GM21528 (cell line): ENCODE measurements around the gene DLGAP1.
"Not testable (repeated sequence)": the region's sequence is repeated elsewhere in the genome, so short reads cannot be mapped to it uniquely, and the experiment has no call there.

Experiments used
- ATAC-seq: cut with Tn5 transposase; IDR thresholded peaks from one replicate; pipeline ENCODE4 v1.9.1; 2021; ENCODE audit warnings: mild to moderate bottlenecking, moderate library complexity; ENCODE audit not compliant: unreplicated experiment, low FRiP score

DLGAP1 gene

DNA sequence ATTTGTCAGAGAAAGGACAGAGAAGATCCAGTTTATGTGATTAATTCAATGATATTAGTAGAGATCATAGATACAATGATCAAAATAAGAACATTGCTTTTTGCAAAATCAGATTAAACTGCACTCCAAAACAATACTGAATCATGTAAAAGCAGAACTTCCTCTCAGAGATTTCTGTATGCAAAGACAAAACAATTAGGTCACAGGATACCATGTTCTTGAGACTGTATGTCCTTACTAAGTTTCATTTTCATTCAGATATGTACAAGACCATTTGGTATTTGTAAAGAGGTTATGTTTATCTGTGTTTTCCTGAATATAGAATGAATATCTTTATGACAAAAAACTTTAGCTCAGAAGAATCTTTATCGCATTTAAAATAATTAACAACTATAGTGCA lies 161.8 kb downstream of the DLGAP1 start:
- ATAC-seq, result no peak

GRCh38 chr18:4292696-4293095 lies 162.4 kb downstream of the DLGAP1 start:
- no peak for ATAC-seq

GRCh38 chr18:4287340-4287739 lies 167.8 kb downstream of the DLGAP1 start:
- not testable (repeated sequence) for ATAC-seq

GRCh38 chr18:4286256-4286655 lies 168.9 kb downstream of the DLGAP1 start:
- no peak for ATAC-seq

DNA sequence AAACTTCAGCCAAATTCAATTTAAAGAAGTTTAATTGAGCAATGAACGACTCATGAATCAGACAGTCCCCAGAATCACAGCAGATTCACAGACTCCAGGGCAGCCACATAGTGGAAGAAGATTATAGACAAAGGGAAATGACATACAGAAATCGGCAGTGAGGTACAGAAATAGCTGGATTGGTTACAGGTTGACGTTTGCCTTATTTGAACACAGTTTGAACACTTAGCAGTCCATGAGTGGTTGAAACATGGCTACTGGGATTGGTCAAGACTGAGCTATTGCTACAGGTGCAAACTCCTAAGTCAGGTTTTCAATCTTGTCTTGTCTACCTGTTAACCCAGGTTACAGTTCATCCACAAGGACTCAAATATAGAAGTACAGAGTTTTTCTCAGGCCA lies 169.6 kb downstream of the DLGAP1 start:
- ATAC-seq, result no peak

DNA sequence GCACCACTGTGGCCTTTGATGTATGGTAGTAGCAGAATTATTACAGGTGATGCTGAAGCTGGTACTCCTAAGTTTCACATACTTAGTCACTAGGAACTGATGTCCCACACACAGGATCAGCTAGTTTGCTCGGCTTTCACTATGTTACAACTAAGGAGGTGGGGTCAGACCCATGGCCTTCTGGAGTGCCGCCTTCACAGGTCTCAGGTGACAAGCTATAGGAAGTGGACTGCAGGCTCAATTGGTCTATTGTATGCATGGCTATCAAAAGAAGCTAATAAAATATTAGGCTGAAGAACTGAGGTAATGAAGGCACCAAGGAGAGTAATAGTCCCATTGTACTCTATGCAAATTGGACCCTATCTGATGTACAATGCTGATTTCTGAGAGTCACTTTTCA lies 170.6 kb downstream of the DLGAP1 start:
- ATAC-seq, result no peak

DNA sequence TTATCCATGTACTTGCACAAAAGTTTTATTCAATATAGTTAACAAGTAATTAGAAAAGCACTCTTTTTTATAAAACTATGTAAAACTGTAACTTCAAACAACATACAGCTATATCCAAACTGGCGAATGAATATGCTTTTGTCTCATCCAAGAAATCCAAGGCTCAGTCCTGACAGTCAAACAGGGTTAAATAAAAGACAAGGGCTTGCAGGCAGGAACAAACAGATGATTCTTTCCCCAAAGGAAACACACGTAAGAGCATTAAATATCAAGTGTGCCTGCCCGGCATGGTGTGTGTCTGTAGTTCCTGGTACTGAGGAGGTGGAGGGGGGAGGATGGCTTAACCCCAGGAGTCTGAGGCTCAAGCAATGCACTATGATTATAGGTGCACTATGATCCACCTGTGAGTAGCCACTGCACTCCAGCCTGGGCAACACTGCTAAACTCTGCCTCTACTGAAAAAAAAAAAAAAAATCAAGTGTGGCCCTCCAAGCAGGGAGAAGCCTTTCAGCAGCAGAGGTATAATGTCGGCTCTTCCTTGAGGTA lies 171.3 kb downstream of the DLGAP1 start:
- no peak for ATAC-seq

GRCh38 chr18:4282954-4283353 lies 172.2 kb downstream of the DLGAP1 start:
- no peak for ATAC-seq

- ATAC-seq, result no peak
Measured at GRCh38 chr18:4276953-4277585, 178.0 kb downstream of the DLGAP1 start.

DNA sequence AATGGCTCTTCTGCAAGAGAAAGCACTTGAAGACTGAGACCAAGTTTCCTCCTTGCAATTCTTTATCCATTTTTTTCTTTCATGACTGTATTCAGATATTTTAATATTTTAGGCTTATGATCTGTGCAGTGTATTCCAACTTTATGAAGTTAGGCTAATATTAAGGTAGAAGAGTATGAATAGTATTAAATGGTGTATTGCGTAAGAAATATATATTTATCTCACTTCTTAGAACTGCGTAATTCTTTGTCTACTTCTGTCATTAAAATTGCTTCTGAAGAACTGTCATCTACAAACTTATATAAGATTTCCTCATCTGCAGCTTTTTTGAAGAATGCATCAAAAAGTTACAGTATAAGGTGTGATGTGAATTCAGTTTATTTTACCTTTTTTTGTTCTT lies 183.2 kb downstream of the DLGAP1 start:
- no peak for ATAC-seq

DNA sequence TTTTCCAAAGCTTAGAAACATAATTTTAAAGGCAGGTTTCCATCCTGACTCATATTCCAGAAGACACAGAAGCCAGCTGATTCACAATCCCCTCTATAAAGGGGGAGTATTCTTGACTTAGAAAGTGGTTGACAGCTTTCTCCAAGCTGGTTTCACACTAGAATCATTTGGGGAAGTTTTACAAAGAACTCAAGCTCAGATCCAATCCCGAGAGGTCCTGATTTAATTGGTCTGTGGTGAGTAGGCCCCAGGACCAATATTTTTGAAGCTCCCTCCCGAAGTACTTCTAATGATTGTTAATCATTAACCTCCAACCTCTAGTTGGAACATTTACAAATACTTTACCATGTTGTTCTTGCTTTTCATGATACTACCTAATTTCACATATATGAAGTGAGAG lies 184.1 kb downstream of the DLGAP1 start:
- ATAC-seq, result no peak

- ATAC-seq, result no peak
Measured at GRCh38 chr18:4270016-4270415, 185.1 kb downstream of the DLGAP1 start.

DNA sequence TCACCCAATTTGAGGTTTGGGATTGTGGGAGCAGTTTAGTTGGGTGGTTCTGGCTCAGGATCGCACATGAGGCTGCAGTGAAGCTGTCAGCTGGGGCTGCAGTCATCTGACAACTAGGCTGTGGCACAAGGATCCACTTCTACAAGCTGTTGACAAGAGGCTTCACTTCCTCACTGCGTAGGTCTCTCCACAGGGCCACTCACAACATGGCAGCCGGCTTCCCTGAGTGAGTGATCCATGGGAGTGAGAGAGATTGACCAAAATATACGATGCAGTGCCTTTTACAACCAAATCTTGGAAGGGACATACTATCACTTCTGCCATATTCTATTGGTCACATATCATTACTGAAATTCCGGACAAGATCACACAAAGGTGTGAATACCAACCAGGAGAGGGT lies 187.5 kb downstream of the DLGAP1 start:
- no peak for ATAC-seq

DNA sequence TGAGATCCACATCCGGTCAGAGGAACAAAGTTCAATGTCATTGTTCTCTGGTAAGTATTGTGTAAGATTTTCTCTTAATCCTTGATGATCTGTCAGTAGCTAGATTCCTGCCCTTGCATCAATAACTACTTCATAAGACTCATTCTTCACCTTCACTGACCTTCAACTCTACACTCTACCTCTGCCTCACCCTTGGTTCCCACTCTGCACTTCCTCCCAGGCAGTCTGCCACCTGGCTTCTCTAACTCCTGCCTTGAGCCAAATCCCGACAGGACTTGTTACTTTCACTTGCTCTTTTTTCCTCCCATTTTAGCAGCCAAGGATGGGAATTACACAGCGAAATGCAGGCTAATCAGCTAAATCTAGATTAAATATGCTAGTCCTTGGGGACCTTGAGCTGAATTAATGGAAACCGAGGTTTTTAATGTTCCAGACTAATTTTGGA lies 190.7 kb downstream of the DLGAP1 start:
- no peak for ATAC-seq

DNA sequence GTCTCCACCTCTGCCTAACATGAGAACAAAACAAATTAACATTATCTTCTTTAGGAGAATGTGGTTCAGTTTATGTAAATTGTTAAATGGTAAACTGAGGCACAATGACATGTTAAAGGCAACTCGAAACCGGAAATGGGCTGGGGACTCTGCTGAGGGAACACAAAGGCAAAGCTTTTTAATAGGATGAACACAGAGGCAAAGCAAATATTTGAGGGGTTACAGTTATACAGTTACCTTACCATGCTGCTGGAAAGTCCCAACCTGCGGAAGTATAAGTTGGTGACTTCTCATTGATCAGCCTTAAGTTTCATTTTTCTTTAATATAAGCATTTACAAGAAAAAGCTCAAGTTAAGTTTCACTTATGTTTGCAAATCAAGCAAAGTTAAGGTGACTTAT lies 195.0 kb downstream of the DLGAP1 start:
- no peak for ATAC-seq

GRCh38 chr18:4256766-4257417 lies 198.2 kb downstream of the DLGAP1 start:
- no peak for ATAC-seq

GRCh38 chr18:4254840-4255239 lies 200.3 kb downstream of the DLGAP1 start:
- no peak for ATAC-seq

GRCh38 chr18:4252829-4253228 lies 202.3 kb downstream of the DLGAP1 start:
- ATAC-seq, result no peak

DNA sequence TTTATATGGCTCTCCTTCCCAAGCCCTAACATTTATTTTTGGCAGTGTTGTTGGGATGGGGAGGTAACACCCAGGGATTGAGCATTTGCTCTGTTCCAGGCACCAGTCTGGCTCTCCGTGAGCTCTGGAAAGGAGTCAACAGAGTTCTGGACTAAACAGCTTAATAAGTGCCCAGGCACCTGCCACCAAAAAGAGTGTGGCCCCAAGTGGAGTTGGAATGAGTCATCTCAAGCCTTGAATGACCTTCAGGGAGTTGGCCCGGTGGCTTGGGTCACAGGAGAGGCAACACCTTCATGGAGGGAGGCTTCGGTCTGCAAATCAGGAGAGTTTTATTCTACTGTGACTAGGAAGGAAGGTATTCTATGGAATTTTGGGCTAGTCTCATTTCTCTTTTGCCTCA lies 203.2 kb downstream of the DLGAP1 start:
- no peak for ATAC-seq

DNA sequence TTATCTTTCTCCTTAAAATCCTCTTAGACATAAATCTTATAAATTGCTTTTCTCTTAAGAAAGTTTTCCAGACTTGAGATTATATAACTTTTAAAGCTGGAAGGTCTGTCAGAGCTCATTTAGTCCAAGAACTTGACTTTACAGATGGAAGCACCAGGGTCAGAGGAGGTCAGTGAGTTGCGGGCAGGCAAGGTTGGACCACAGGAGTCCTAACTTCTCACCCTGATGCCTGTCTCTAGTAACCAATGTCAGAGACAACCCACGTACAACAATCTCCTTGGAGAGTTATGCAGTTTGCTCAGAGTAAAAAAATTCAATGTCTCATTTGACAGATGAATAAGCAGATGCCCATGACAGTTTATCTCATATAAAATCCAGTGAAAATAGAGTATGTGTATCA lies 203.9 kb downstream of the DLGAP1 start:
- ATAC-seq, result no peak

DNA sequence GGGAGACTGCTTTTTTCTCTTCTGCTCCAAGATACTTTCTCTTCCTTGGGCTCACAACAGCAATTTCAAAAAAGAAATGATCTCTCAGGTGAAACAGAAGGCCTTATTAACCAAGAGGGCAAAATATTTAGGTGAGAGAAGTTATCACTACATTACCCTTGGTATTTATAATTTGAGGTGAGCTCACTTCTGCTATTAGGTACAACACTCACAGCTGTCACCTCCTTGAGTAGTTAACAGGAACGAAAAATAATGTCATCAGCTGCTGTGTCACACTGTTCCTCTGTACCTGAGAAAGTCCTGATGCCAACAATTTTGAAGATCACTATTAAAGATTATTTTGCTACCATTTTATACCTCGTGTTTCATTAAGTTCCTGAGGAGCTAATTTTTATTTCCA lies 205.0 kb downstream of the DLGAP1 start:
- no peak for ATAC-seq

- no peak for ATAC-seq
Measured at GRCh38 chr18:4248686-4249085, 206.4 kb downstream of the DLGAP1 start.
